ENCODE measurements around the gene HES6.

- no peak for TF ChIP-seq CTCF (IDR thresholded peaks at IDR 0.05)
- TF ChIP-seq POLR2AphosphoS5 (IDR thresholded peaks at IDR 0.05) = no peak
These were observed 31.3 kb upstream of the HES6 start for GRCh38 chr2:238271061-238271554.
